VCaP (cell line): ENCODE measurements around the gene APMAP.

Source experiments
- H3K27ac ChIP-seq: fragments of 450-650 bp; 2 replicates; pipeline ENCODE4 v1.5.1; 2017
- TF ChIP-seq, protein P1 (sequence below): fragments of 450-650 bp; conservative IDR thresholded peaks from 2 replicates; pipeline ENCODE4 v1.5.1; 2017; ENCODE audit warnings: mild to moderate bottlenecking, moderate library complexity

APMAP gene

GRCh38 chr20:25022680-25023079 is 30.1 kb upstream of the APMAP start:
- H3K27ac ChIP-seq: peak overlapping the region; percentile 98
- TF ChIP-seq, protein P1, sequence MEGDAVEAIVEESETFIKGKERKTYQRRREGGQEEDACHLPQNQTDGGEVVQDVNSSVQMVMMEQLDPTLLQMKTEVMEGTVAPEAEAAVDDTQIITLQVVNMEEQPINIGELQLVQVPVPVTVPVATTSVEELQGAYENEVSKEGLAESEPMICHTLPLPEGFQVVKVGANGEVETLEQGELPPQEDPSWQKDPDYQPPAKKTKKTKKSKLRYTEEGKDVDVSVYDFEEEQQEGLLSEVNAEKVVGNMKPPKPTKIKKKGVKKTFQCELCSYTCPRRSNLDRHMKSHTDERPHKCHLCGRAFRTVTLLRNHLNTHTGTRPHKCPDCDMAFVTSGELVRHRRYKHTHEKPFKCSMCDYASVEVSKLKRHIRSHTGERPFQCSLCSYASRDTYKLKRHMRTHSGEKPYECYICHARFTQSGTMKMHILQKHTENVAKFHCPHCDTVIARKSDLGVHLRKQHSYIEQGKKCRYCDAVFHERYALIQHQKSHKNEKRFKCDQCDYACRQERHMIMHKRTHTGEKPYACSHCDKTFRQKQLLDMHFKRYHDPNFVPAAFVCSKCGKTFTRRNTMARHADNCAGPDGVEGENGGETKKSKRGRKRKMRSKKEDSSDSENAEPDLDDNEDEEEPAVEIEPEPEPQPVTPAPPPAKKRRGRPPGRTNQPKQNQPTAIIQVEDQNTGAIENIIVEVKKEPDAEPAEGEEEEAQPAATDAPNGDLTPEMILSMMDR: no peak

- TF ChIP-seq, protein P1: no peak
- peak overlapping the region; percentile 98 for H3K27ac ChIP-seq
These were observed 28.8 kb upstream of the APMAP start for GRCh38 chr20:25021336-25021735.

DNA sequence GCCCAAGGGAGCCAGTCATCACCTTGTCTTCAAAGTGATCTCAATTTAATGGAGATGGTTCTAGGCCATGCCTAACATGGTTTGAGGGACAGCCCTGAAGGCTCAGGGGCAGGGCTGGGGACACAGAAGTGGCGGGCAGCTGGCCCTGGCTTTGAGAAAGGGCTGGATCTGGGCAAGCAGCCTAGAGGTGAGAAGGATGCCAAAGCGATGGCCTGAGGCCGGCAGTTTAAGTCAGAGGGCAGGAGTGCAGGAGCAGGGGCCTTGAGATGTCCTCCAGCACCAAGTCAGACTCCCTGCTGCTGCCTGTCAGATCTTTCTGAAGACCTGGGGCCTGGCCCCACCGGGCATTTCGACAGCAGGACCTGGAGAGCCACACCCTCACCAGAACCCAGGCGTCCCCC is 28.4 kb upstream of the APMAP start:
- peak overlapping the region; percentile 98 for H3K27ac ChIP-seq
- TF ChIP-seq, protein P1: no peak

GRCh38 chr20:25020345-25020744 is 27.8 kb upstream of the APMAP start:
- peak overlapping the region; percentile 98 for H3K27ac ChIP-seq

DNA sequence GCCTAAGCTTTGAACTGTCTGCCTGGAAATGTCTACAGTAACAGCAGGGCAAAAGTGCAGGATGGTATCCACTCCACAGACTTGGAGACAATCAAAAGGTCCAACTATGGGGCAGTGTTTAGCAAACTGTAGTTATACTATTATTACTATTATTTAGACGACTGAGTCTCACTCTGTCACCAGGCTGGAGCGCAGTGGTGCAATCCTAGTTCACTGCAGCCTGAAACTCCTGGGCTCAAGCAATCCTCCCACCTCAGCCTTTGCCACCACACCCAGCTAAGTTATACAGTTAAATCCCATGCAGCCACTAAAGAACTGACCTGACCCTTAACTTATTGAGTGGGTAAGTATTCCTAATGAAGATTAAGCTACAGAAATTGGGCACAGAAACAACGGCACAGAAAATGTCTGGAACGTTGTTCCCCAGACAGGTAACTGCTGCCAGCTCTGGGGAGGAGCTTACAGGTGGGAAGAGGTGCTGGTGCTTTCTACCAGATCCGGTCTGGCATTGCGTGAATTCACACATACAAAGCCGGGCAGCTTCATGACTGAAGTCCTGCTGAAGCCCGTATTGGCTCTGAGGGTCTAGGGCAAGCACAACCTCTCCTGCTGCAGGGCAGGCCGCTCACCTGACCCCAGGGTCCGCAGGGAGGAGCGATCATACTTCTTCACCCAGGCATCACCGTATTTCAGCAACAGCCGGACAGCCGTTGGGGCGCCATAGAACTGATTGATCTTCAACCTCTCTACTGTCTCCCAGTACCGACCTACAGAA is 27.0 kb upstream of the APMAP start:
- H3K27ac ChIP-seq: peak overlapping the region; percentile 98
- TF ChIP-seq, protein P1: no peak

More at GRCh38 chr20:25020345-25020744, 27.8 kb upstream of the APMAP start:
- TF ChIP-seq, protein P1: no peak

DNA sequence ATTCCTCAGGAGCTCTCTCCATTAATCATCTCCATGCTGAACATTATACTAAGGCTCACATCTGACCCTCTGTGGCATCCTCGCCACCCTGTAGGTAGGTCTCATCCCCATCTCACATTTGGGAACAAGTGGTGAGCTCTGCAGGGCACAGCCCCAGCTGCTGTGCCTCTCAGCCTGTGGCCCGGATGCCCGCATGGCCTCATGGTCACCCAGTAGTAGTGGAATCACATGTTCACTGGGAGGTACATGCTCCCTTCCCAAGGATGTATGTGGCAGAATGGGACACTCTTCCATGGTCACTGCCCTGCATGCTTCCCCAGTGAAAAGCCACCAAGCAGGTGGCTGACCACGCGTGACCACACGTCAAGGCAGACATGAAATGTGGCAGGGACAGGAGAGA is 26.3 kb upstream of the APMAP start:
- TF ChIP-seq, protein P1: no peak
- H3K27ac ChIP-seq: peak overlapping the region; percentile 98

- TF ChIP-seq, protein P1: no peak
- peak overlapping the region; percentile 98 for H3K27ac ChIP-seq
These were observed 25.9 kb upstream of the APMAP start for GRCh38 chr20:25018425-25018824.
